Astrocyte of the cerebellum (primary cell): ENCODE data around the gene C7.

Experiments used
- DNase-seq: peaks from one replicate; pipeline ENCODE4 v3.0.0-alpha.2; 2011; ENCODE audit warnings: low read depth
- H3K4me3 ChIP-seq: 2 replicates; pipeline ENCODE4 v1.5.1; 2011; ENCODE audit warnings: mild to moderate bottlenecking, low read depth, low read length, moderate library complexity
- CTCF ChIP-seq: IDR thresholded peaks from 2 replicates; pipeline ENCODE4 v1.5.1; 2012; ENCODE audit warnings: low read length, low read depth, moderate library complexity, mild to moderate bottlenecking; ENCODE audit errors: missing control alignments
- in situ Hi-C: cut with HindIII; loops from 2 replicates; pipeline ENCODE4 v1.10.0; 2017; ENCODE audit warnings: low sequenced_read_pairs

C7 gene

GRCh38 chr5:40985501-40985900 is 76.2 kb downstream of the C7 start:
- H3K4me3 ChIP-seq: no peak overlapping the region
- in situ Hi-C loops: no loop called here
- no peak for TF ChIP-seq CTCF
- no peak for DNase-seq

GRCh38 chr5:40986666-40987065 is 77.4 kb downstream of the C7 start:
- DNase-seq: no peak
- TF ChIP-seq CTCF: no peak
- in situ Hi-C loops: no loop called here
- H3K4me3 ChIP-seq: no peak overlapping the region

GRCh38 chr5:40987349-40987748 is 78.1 kb downstream of the C7 start:
- no peak for TF ChIP-seq CTCF
- H3K4me3 ChIP-seq: no peak overlapping the region
- no peak for DNase-seq
- in situ Hi-C loops: no loop called here

GRCh38 chr5:40988746-40989510 is 79.6 kb downstream of the C7 start:
- H3K4me3 ChIP-seq: no peak overlapping the region
- no peak for TF ChIP-seq CTCF
- in situ Hi-C loops: no loop called here
- DNase-seq: no peak

- DNase-seq: peak; percentile 67
- H3K4me3 ChIP-seq: no peak overlapping the region
- no peak for TF ChIP-seq CTCF
- in situ Hi-C loops: no loop called here
Measured at GRCh38 chr5:40991168-40991980, 82.1 kb downstream of the C7 start.

GRCh38 chr5:40991981-40992559 is 82.8 kb downstream of the C7 start:
- no peak for TF ChIP-seq CTCF
- in situ Hi-C loops: no loop called here
- H3K4me3 ChIP-seq: no peak overlapping the region
- DNase-seq: no peak
